ENCODE results near the gene ROS1.

Gene ROS1

GRCh38 chr6:117440706-117441525 lies 15.2 kb upstream of the ROS1 start:
- no peak for DNase-seq (ENCODE audit: low read depth)

GRCh38 chr6:117432273-117432672 lies 6.5 kb upstream of the ROS1 start:
- no peak for DNase-seq (ENCODE audit: low read depth)

- no peak for DNase-seq (ENCODE audit: low read depth)
Observed at GRCh38 chr6:117423754-117424153, 2.0 kb downstream of the ROS1 start.

GRCh38 chr6:117418320-117418719 lies 7.4 kb downstream of the ROS1 start:
- DNase-seq (ENCODE audit: low read depth): no peak

GRCh38 chr6:117417851-117418250 lies 7.9 kb downstream of the ROS1 start:
- no peak for DNase-seq (ENCODE audit: low read depth)

GRCh38 chr6:117414770-117415169 lies 11.0 kb downstream of the ROS1 start:
- DNase-seq (ENCODE audit: low read depth): no peak

- DNase-seq (ENCODE audit: low read depth): no peak
Observed at GRCh38 chr6:117411474-117411873, 14.3 kb downstream of the ROS1 start.

GRCh38 chr6:117409863-117410262 lies 15.9 kb downstream of the ROS1 start:
- DNase-seq (ENCODE audit: low read depth): no peak

- no peak for DNase-seq (ENCODE audit: low read depth)
Observed at GRCh38 chr6:117409420-117409819, 16.3 kb downstream of the ROS1 start.

GRCh38 chr6:117404548-117404947 lies 21.2 kb downstream of the ROS1 start:
- DNase-seq (ENCODE audit: low read depth): no peak

- no peak for DNase-seq (ENCODE audit: low read depth)
Observed at GRCh38 chr6:117401799-117402198, 23.9 kb downstream of the ROS1 start.

- no peak for DNase-seq (ENCODE audit: low read depth)
Observed at GRCh38 chr6:117399924-117400323, 25.8 kb downstream of the ROS1 start.

- DNase-seq (ENCODE audit: low read depth): no peak
Observed at GRCh38 chr6:117399126-117399525, 26.6 kb downstream of the ROS1 start.

- no peak for DNase-seq (ENCODE audit: low read depth)
Observed at GRCh38 chr6:117397536-117398227, 28.1 kb downstream of the ROS1 start.

- no peak for DNase-seq (ENCODE audit: low read depth)
Observed at GRCh38 chr6:117396228-117396627, 29.5 kb downstream of the ROS1 start.

- no peak for DNase-seq (ENCODE audit: low read depth)
Observed at GRCh38 chr6:117395164-117395563, 30.6 kb downstream of the ROS1 start.

GRCh38 chr6:117393045-117393444 lies 32.7 kb downstream of the ROS1 start:
- no peak for DNase-seq (ENCODE audit: low read depth)

- no peak for DNase-seq (ENCODE audit: low read depth)
Observed at GRCh38 chr6:117391874-117392583, 33.7 kb downstream of the ROS1 start.

- DNase-seq (ENCODE audit: low read depth): no peak
Observed at GRCh38 chr6:117389227-117390057, 36.3 kb downstream of the ROS1 start.

- no peak for DNase-seq (ENCODE audit: low read depth)
Observed at GRCh38 chr6:117387454-117387974, 38.2 kb downstream of the ROS1 start.

GRCh38 chr6:117384659-117385058 lies 41.1 kb downstream of the ROS1 start:
- DNase-seq (ENCODE audit: low read depth): no peak

GRCh38 chr6:117381749-117382148 lies 44.0 kb downstream of the ROS1 start:
- DNase-seq (ENCODE audit: low read depth): no peak

Measured in stimulated activated CD8-positive, alpha-beta memory T cell treated with anti-CD3 and anti-CD28 coated beads, Interleukin-12 subunit alpha, Interleukin-12 subunit beta, amount 100 ng/mL, for 4 hours (primary cell).